Fibroblast of lung (primary cell): ENCODE results near the gene GPR107. TPM values are rescaled to one million over a fixed set of nuclear protein-coding genes. Genes with fewer than 3 reads are reported as not detected.

Experiments used
- DNase-seq, 2 donors: peaks; one replicate each; pipeline versions ENCODE4 v3.0.0 to v3.0.0-alpha.2; 2010; ENCODE audit warnings: low read depth in 2 of 2
- H2AFZ ChIP-seq: 2 replicates; pipeline ENCODE4 v1.5.1; 2012; ENCODE audit warnings: low read length, control low read depth, inconsistent platforms
- H3K27ac ChIP-seq: 2 replicates; pipeline ENCODE4 v1.5.1; 2011; ENCODE audit warnings: low read length, control low read depth; ENCODE audit not compliant: insufficient read depth
- H3K27me3 ChIP-seq: 2 replicates; pipeline ENCODE4 v1.5.1; 2011; ENCODE audit warnings: mild to moderate bottlenecking, low read length; ENCODE audit not compliant: control insufficient read depth, insufficient read depth
- H3K36me3 ChIP-seq: 2 replicates; pipeline ENCODE4 v1.5.1; 2011; ENCODE audit warnings: low read length; ENCODE audit not compliant: control insufficient read depth, insufficient read depth
- H3K4me1 ChIP-seq: 2 replicates; pipeline ENCODE4 v1.5.1; 2011; ENCODE audit warnings: low read length; ENCODE audit not compliant: control insufficient read depth, insufficient read depth; ENCODE audit errors: extremely low read depth
- H3K4me2 ChIP-seq: 2 replicates; pipeline ENCODE4 v1.5.1; 2011; ENCODE audit warnings: low read length, control low read depth; ENCODE audit not compliant: insufficient read depth; ENCODE audit errors: extremely low read depth
- H3K4me3 ChIP-seq, 4 experiments: fragments of 200-600 bp in 1 of 4; sonication (generic) in 1 of 4; replicated peaks in 1 of 4; 2 replicates each; pipeline ENCODE4 v1.5.1; 2011 to 2016; ENCODE audit warnings: low read length in 4 of 4, low read depth in 3 of 4, mild to moderate bottlenecking in 3 of 4, control low read depth in 2 of 4, inconsistent platforms in 1 of 4, mixed read lengths in 1 of 4; ENCODE audit not compliant: insufficient read depth in 1 of 4; ENCODE audit errors: control extremely low read depth in 1 of 4
- H3K79me2 ChIP-seq: 2 replicates; pipeline ENCODE4 v1.5.1; 2012; ENCODE audit warnings: mild to moderate bottlenecking, low read length, inconsistent platforms; ENCODE audit not compliant: control insufficient read depth, insufficient read depth
- H3K9ac ChIP-seq: 2 replicates; pipeline ENCODE4 v1.5.1; 2011; ENCODE audit warnings: mild to moderate bottlenecking, low read length, control low read depth; ENCODE audit not compliant: insufficient read depth
- H3K9me3 ChIP-seq: 2 replicates; pipeline ENCODE4 v1.5.1; 2012; ENCODE audit warnings: low read depth, low read length; ENCODE audit not compliant: control insufficient read depth, insufficient read depth
- H4K20me1 ChIP-seq: 2 replicates; pipeline ENCODE4 v1.5.1; 2011; ENCODE audit warnings: low read length; ENCODE audit not compliant: control insufficient read depth, insufficient read depth; ENCODE audit errors: extremely low read depth
- CTCF ChIP-seq, 2 donors: IDR thresholded peaks in 1 of 2; conservative IDR thresholded peaks in 1 of 2; 1 replicate in 1 of 2; 2 replicates in 1 of 2; pipeline ENCODE4 v1.5.1; 2011 to 2012; ENCODE audit warnings: low read length in 2 of 2, control low read depth in 1 of 2, inconsistent platforms in 1 of 2, low read depth in 1 of 2, mild to moderate bottlenecking in 1 of 2
- EZH2 ChIP-seq: IDR thresholded peaks from 2 replicates; pipeline ENCODE4 v1.5.1; 2012; ENCODE audit warnings: low read length, control low read depth, mild to moderate bottlenecking; ENCODE audit errors: missing control alignments
- polyA plus RNA-seq, 2 donors: library from polyadenylated mRNA; depleted of rRNA in 1 of 2; stranded (reverse) in 1 of 2; unstranded in 1 of 2; fragments of >200 nt; gene quantifications; 2 replicates each; pipeline ENCODE4 v1.2.1, GENCODE V29; 2011 to 2012; ENCODE audit warnings: missing spikeins in 1 of 2
- total RNA-seq: library from RNA; depleted of rRNA; stranded (reverse); fragments of >200 nt; gene quantifications from 2 replicates; pipeline ENCODE4 v1.2.1, GENCODE V29; 2014

The GPR107 gene
- total and polyA plus RNA-seq, 2 donors (not counting 1 experiment from before 2014, with no cell fraction given) = 27.6 to 43.5 TPM

GRCh38 chr9:130043654-130044623 is 9.8 kb upstream of the GPR107 start:
- no peaks in the 10 kb centered on the region for H3K36me3 ChIP-seq
- peak overlapping the region; percentile 60 for H3K9ac ChIP-seq

GRCh38 chr9:130045725-130046450 is 7.8 kb upstream of the GPR107 start:
- Histone ChIP-seq H4K20me1 (no peaks in the 10 kb centered on the region), H3K9me3 (no peaks in the 10 kb centered on the region)

More at GRCh38 chr9:130043654-130044623, 9.8 kb upstream of the GPR107 start:
- Histone ChIP-seq H3K4me2 (peak overlapping the region; percentile 87), H3K4me1 (peaks cover 3% of the 10 kb centered on the region), H3K79me2 (peaks cover 32% of the 10 kb centered on the region), H3K27me3 (no peaks in the 10 kb centered on the region), H3K9me3 (no peaks in the 10 kb centered on the region), H4K20me1 (no peaks in the 10 kb centered on the region), H3K4me3 (peak overlapping the region; percentile 43 to 90 (median 68)), H3K27ac (peak overlapping the region; percentile 66), H2AFZ (peak overlapping the region; percentile 38)
- TF ChIP-seq EZH2 = no peak
- TF ChIP-seq CTCF (conservative IDR thresholded peaks at IDR 0.05 in 1 of 2, IDR thresholded peaks at IDR 0.05 in 1 of 2; ENCODE audit: low read depth in 1 of 2, low read length in 2 of 2) = peak in 1 of 2 donors; percentile 33
- peak; percentile 69 to 78 for DNase-seq

More at GRCh38 chr9:130045725-130046450, 7.8 kb upstream of the GPR107 start:
- no peak overlapping the region for H3K4me2 ChIP-seq
- no peaks in the 10 kb centered on the region for H3K36me3 ChIP-seq
- H3K9ac ChIP-seq = no peak overlapping the region
- no peak overlapping the region for H2AFZ ChIP-seq
- H3K27me3 ChIP-seq = no peaks in the 10 kb centered on the region
- H3K27ac ChIP-seq = no peak overlapping the region
- H3K4me1 ChIP-seq = peaks cover 3% of the 10 kb centered on the region
- no peak for TF ChIP-seq EZH2
- no peak for TF ChIP-seq CTCF (conservative IDR thresholded peaks at IDR 0.05 in 1 of 2, IDR thresholded peaks at IDR 0.05 in 1 of 2; ENCODE audit: low read depth in 1 of 2, low read length in 2 of 2)
- no peak for DNase-seq
- H3K79me2 ChIP-seq = peaks cover 15% of the 10 kb centered on the region
- H3K4me3 ChIP-seq = no peak overlapping the region
